AG04450 (cell line): ENCODE results near the gene TRAK1. TPM values are rescaled to one million over a fixed set of nuclear protein-coding genes. Genes with fewer than 3 reads are reported as not detected.

ENCODE experiments used
- CTCF ChIA-PET: fragments of 300-600, 350-600 bp; formaldehyde crosslinking; extraction: SDS; loops from one replicate; lab custom pipeline; 2022; ENCODE audit warnings: antibody characterized with exemption, inconsistent platforms; lab: Charles Lee
- POLR2A ChIA-PET: fragments of 350-600 bp; formaldehyde crosslinking; extraction: SDS; loops from one replicate; lab custom pipeline; 2021; ENCODE audit warnings: antibody characterized with exemption, inconsistent platforms; lab: Yijun Ruan, JAX
- DNase-seq: peaks from one replicate; pipeline ENCODE4 v3.0.0-alpha.2; 2011; ENCODE audit warnings: low read depth, low spot score
- H3K27ac ChIP-seq: one replicate; pipeline ENCODE4 v1.5.1; 2012; ENCODE audit warnings: low read depth, low read length, control low read depth
- H3K27me3 ChIP-seq: one replicate; pipeline ENCODE4 v1.6.0; 2012; ENCODE audit warnings: low read length; ENCODE audit not compliant: control insufficient read depth, insufficient read depth
- H3K4me3 ChIP-seq: 2 replicates; pipeline ENCODE4 v1.5.1; 2011; ENCODE audit warnings: mild to moderate bottlenecking, low read depth, low read length, control low read depth
- H3K9me3 ChIP-seq: 2 replicates; pipeline ENCODE4 v1.5.1; 2012; ENCODE audit warnings: low read length; ENCODE audit not compliant: control insufficient read depth, insufficient read depth
- polyA plus RNA-seq: library from polyadenylated mRNA; depleted of rRNA; stranded (reverse); fragments of >200 nt; gene quantifications from 2 replicates; pipeline ENCODE4 v1.2.3, GENCODE V29; 2011
- TF ChIP-seq, protein P1 (sequence below): IDR thresholded peaks from 2 replicates; pipeline ENCODE4 v1.5.1; 2011; ENCODE audit warnings: low read depth, low read length, control low read depth, inconsistent platforms

The TRAK1 gene
- polyA plus RNA-seq, 1 experiment = 22.3 TPM

DNA sequence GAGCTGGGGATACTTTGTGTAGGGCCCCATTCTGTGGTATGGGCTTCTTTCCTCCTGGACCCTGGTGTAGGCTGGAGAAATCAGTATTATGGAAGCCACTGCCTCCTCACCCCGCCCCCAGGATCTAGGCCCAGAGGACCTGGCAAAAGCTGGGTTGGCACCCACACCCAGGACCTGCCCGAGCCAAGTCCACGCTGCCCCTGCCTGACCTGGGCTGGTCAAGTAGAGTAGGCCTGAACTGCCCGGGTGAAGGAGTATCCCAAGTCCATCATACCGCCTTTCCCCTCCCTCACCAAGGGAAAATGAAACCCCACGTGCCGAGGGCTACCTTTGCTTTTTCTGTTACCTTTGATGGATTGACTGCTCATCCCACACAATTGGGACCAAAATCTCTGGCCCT is 37.7 kb upstream of the TRAK1 start:
- peak overlapping the region; percentile 47 for H3K27ac ChIP-seq
- H3K27me3 ChIP-seq = no peaks in the 10 kb centered on the region
- no peaks in the 10 kb centered on the region for H3K9me3 ChIP-seq
- H3K4me3 ChIP-seq = no peak overlapping the region
- DNase-seq = no peak
- TF ChIP-seq, protein P1, sequence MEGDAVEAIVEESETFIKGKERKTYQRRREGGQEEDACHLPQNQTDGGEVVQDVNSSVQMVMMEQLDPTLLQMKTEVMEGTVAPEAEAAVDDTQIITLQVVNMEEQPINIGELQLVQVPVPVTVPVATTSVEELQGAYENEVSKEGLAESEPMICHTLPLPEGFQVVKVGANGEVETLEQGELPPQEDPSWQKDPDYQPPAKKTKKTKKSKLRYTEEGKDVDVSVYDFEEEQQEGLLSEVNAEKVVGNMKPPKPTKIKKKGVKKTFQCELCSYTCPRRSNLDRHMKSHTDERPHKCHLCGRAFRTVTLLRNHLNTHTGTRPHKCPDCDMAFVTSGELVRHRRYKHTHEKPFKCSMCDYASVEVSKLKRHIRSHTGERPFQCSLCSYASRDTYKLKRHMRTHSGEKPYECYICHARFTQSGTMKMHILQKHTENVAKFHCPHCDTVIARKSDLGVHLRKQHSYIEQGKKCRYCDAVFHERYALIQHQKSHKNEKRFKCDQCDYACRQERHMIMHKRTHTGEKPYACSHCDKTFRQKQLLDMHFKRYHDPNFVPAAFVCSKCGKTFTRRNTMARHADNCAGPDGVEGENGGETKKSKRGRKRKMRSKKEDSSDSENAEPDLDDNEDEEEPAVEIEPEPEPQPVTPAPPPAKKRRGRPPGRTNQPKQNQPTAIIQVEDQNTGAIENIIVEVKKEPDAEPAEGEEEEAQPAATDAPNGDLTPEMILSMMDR = no peak
- ChIA-PET CTCF (interaction anchor here (1.6 kb wide), 1 partner anchor 45 kb away, joined by 7 read pairs; no protein-coding TSS in a partner anchor), POLR2A (interaction anchor here (1.0 kb wide), 3 partner anchors 17 to 39 kb away, joined by 3 to 4 read pairs (median 3); no protein-coding TSS in a partner anchor)

DNA sequence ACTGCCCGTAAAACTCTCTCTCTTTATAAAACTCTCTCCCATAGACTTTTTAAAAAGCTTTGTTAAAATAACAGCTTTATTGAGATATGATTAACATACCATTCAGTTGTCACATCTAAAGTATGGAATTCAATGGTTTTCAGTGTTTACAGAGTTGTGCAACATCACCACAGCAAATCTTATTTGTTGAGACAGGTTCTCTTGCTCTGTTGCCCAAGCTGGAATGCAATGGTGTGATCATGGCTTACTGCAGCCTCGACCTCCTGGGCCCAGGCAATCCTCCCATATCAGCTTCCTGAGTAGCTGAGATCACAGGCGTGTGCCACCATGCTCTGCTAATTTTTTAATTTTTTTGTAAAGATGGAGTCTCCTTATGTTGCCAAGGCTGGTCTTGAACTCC is 35.9 kb upstream of the TRAK1 start:
- TF ChIP-seq, protein P1 = no peak
- Histone ChIP-seq H3K27me3 (no peaks in the 10 kb centered on the region), H3K9me3 (no peaks in the 10 kb centered on the region), H3K4me3 (no peak overlapping the region), H3K27ac (peak overlapping the region; percentile 40)
- ChIA-PET CTCF (no interaction called here), POLR2A (interaction anchor here (1.0 to 1.2 kb wide), 2 partner anchors 12 to 23 kb away, joined by 3 read pairs; no protein-coding TSS in a partner anchor)
- no peak for DNase-seq

DNA sequence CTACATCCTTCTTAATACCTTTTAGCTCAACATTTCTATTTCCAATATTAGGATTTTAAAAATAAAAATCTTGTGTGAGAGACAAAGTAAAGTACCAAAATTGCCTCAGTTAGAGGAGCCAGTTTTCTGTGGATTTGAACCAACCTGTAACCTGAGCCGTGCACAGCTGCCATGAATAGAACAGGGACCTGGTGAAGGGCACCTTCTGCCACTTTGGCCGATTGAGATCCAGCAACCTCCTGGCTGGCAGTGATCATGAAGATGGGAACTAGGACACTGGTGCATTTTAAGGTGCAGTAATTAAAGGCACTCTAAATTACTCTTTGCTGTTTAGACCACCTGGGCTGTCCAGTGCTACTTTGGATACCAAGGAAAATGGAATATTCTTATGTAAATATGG is 34.3 kb upstream of the TRAK1 start:
- DNase-seq = no peak
- ChIA-PET POLR2A (interaction anchor here (0.8 kb wide), 1 partner anchor 858 kb away, joined by 3 read pairs; the partner anchor contains the start of gene CTNNB1), CTCF (interaction anchor here (0.5 to 0.8 kb wide), 2 partner anchors 43 to 123 kb away, joined by 3 read pairs; no protein-coding TSS in a partner anchor)
- no peaks in the 10 kb centered on the region for H3K27me3 ChIP-seq
- H3K27ac ChIP-seq = no peak overlapping the region
- H3K4me3 ChIP-seq = no peak overlapping the region
- TF ChIP-seq, protein P1 = no peak
- H3K9me3 ChIP-seq = no peaks in the 10 kb centered on the region

DNA sequence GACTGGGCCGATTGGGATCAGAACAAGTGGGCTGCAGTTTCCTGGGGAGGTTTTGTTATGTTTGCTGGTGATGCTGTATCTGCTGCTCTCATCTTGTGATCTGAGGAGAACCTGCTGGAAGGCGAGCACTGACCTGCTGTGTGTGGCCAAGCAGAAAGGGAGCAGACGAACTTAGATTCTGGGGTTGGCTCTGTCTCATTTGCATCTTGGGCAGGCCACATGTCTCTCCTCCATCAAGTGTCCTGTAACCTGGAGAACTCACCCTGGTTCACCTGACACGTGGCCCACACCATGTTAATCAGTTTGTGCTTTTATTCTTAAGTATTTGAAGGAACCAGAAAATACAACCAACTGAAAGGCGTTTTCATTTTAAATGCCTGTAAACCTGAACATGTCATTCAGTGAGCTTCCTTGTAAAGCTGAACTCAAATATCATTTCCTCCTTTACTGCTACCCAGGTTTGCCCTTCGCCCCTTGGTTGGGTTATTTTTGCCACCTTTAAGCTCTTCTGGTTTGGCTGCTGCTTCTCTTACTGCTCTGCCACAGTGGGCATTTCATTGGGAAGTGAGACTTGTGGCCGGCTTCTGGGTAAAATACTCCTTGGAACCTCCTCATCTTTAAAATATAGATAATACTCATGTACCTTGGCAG is 33.5 kb upstream of the TRAK1 start:
- no peaks in the 10 kb centered on the region for H3K27me3 ChIP-seq
- ChIA-PET POLR2A (no interaction called here), CTCF (interaction anchor here (0.5 to 0.9 kb wide), 2 partner anchors 21 to 122 kb away, joined by 3 to 4 read pairs; no protein-coding TSS in a partner anchor)
- TF ChIP-seq, protein P1 = no peak
- no peaks in the 10 kb centered on the region for H3K9me3 ChIP-seq
- no peak overlapping the region for H3K27ac ChIP-seq
- DNase-seq = no peak
- H3K4me3 ChIP-seq = no peak overlapping the region
